MM.1S (cell line): ENCODE results near the gene PCDHGA4.

Source experiments
- EZH2 ChIP-seq: fragments of 300-600 bp; sonication (generic); optimal IDR thresholded peaks from 2 replicates; pipeline ENCODE3; 2017; ENCODE audit warnings: low read depth, mild to moderate bottlenecking, antibody characterized with exemption, low read length, mixed read lengths
- TF ChIP-seq, protein P1 (sequence below): fragments of 300-600 bp; sonication (generic); IDR thresholded peaks from 2 replicates; pipeline ENCODE4 v1.5.1; 2016; ENCODE audit warnings: antibody characterized with exemption, low read length, mixed read lengths

DNA sequence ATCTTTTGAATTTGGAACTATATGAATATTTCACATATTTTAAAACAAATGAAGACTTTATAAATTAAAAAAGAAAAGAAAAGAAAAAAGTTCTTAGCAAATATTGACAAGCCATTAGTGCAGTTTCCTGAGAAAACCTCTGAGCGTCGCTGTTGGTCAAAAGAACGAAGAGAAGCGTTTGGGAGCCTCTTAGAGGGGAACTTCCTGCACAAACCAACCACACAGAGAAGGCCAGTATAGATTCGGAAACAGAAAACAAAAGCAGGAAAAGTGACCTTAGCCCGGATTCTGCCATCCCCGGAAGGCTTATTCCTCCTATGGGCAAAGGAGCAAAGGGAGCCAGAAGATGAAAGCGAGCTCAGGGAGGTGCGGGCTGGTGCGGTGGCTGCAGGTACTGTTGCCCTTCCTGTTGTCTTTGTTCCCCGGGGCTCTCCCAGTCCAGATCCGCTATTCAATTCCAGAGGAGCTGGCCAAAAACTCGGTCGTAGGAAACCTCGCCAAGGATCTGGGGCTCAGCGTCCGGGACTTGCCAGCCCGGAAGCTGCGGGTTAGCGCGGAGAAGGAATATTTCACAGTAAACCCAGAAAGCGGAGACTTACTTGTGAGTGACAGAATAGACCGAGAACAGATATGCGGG is 5.1 kb downstream of the PCDHGA4 start, which contains the start of gene PCDHGB2:
- no peak for TF ChIP-seq EZH2
- TF ChIP-seq, protein P1, sequence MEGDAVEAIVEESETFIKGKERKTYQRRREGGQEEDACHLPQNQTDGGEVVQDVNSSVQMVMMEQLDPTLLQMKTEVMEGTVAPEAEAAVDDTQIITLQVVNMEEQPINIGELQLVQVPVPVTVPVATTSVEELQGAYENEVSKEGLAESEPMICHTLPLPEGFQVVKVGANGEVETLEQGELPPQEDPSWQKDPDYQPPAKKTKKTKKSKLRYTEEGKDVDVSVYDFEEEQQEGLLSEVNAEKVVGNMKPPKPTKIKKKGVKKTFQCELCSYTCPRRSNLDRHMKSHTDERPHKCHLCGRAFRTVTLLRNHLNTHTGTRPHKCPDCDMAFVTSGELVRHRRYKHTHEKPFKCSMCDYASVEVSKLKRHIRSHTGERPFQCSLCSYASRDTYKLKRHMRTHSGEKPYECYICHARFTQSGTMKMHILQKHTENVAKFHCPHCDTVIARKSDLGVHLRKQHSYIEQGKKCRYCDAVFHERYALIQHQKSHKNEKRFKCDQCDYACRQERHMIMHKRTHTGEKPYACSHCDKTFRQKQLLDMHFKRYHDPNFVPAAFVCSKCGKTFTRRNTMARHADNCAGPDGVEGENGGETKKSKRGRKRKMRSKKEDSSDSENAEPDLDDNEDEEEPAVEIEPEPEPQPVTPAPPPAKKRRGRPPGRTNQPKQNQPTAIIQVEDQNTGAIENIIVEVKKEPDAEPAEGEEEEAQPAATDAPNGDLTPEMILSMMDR: peak; percentile 46
